Measurements from ENCODE around the gene GALNT4.

- TF ChIP-seq, protein P1, sequence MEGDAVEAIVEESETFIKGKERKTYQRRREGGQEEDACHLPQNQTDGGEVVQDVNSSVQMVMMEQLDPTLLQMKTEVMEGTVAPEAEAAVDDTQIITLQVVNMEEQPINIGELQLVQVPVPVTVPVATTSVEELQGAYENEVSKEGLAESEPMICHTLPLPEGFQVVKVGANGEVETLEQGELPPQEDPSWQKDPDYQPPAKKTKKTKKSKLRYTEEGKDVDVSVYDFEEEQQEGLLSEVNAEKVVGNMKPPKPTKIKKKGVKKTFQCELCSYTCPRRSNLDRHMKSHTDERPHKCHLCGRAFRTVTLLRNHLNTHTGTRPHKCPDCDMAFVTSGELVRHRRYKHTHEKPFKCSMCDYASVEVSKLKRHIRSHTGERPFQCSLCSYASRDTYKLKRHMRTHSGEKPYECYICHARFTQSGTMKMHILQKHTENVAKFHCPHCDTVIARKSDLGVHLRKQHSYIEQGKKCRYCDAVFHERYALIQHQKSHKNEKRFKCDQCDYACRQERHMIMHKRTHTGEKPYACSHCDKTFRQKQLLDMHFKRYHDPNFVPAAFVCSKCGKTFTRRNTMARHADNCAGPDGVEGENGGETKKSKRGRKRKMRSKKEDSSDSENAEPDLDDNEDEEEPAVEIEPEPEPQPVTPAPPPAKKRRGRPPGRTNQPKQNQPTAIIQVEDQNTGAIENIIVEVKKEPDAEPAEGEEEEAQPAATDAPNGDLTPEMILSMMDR (optimal IDR thresholded peaks at IDR 0.05 in 1 of 3, IDR thresholded peaks at IDR 0.05 in 1 of 3, conservative IDR thresholded peaks at IDR 0.05 in 1 of 3; ENCODE audit: extremely low read depth in 1 of 3, insufficient read depth in 2 of 3, low read length in 3 of 3) = no peak
- TF ChIP-seq EZH2 (IDR thresholded peaks at IDR 0.05; ENCODE audit: low read length) = no peak
Measured at GRCh38 chr12:89517720-89518119, 6.9 kb downstream of the GALNT4 start.
